HG02943 (cell line): Measurements from ENCODE around the gene SMARCAL1.

Source experiments
- ATAC-seq: cut with Tn5 transposase; IDR thresholded peaks from one replicate; pipeline ENCODE4 v1.9.1; 2021; ENCODE audit warnings: mild to moderate bottlenecking, low read depth, moderate library complexity; ENCODE audit not compliant: unreplicated experiment

SMARCAL1 gene

DNA sequence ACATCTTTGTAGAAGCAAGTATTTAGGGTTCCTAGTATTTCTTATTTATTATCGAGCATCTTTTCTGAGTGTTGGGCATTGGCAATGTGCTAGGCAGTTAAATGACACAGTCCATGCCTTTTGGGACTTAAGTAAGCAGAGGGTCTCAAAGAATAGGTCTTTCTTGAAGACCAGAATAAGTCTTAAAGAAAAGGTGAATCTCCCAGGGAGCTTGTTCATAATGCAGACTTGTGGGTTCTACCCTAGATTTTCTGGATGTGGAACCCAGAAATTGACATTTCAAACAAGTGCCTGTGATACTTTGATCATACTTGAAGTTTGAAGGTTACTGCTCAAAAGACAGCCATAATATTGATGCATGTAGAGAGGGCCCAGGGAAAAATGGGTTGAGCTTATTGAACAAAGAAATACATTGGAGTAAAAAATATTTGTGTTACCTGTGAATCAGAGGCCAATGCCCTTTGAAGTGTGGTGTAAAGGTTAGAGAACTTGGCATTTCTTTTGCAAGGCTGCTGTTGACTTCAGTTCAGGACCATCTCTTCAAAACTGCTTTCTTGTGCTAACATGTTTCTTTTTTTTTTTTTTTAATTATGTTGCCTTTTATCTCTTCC, 110.7 kb downstream of the SMARCAL1 start:
- ATAC-seq: no peak

DNA sequence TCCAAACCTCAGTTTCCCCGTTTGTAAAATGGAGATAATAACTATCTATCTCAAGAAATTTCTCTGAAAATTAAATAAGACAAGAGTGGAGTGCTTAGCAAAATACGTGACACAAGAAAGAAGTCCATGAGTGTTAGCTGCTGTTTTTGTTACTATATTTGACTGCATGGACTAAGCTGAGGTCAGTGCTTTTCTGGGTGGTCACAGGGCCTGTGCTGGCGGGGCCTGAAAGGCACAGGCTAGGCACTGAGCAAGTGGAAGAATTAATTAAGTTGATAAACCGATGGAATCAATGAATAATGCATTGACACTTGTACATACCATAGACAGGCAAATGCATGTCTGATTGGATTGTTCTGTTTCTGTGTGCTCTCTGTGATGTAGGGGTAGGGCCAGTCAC, 113.7 kb downstream of the SMARCAL1 start:
- no peak for ATAC-seq

DNA sequence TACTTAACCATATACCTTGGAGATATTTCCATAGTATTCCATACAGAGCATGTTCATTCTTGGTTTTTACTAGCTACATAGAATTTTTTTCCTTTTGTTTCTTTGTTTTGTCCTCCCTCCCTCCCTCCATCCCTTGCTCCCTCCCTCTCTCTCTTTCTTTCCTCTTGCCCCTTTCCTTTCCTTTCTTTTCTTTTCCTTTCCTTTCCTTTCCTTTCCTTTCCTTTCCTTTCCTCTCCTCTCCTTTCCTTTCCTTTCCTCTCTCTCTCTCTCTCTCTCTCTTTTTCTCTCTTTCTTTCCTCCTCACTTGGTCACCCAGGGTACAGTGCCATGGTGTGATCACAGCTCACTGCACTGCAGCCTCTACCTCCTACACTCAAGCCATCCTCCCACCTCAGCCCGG, 114.7 kb downstream of the SMARCAL1 start:
- no peak for ATAC-seq

DNA sequence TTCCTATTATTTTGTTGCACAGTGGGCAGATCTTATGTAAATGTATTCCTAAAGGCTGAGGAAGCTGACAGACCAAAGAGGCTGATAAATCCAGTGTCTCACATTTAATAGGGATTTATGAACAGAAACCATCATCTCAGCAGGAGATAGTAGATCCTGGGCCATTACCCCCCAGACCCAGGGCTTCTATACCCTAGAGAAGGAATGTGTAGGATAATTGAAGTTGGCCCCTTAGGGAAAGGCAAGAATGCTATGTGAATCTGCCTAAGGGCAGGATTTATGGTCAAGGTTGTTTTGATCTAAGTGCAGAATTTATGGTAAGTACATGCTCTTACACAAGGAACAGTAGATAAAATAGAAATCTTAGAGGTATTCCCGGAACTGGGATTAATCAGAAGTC, 115.3 kb downstream of the SMARCAL1 start:
- ATAC-seq: no peak

DNA sequence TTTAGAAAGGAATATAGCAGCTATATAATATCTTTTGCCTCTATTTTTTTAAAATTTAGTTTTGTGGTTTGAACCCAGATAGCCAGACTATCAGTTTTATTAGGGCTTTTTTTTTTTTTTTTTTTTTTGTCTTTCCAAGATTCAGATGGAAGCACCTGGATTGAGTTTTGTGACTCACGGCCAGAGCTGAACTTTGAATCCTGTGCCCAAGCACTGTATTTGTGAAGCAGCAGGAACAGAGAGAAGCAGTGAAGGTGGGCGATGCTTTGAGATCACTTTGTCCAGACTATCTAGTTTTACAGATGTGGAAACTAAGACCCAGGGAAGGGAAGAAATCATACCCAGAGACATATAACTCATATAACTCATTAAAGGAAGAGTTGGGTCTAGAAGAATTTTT, 120.3 kb downstream of the SMARCAL1 start:
- no peak for ATAC-seq
